NCI-H774 (cell line): ENCODE data around the gene AFM.

Experiments
- DNase-seq: peaks from one replicate; lab custom pipeline; 2025; lab: John Stamatoyannopoulos, UW

AFM gene

GRCh38 chr4:73451404-73451803, 30.1 kb upstream of the AFM start:
- no peak for DNase-seq

GRCh38 chr4:73451981-73452747, 29.4 kb upstream of the AFM start:
- DNase-seq, result no peak

- no peak for DNase-seq
Measured at GRCh38 chr4:73452953-73453700, 28.4 kb upstream of the AFM start.

- no peak for DNase-seq
Measured at GRCh38 chr4:73453701-73454005, 27.9 kb upstream of the AFM start.

- DNase-seq, result no peak
Measured at GRCh38 chr4:73454920-73455319, 26.6 kb upstream of the AFM start.

GRCh38 chr4:73456177-73457022, 25.1 kb upstream of the AFM start:
- DNase-seq, result no peak

- no peak for DNase-seq
Measured at GRCh38 chr4:73458184-73459047, 23.1 kb upstream of the AFM start.

- DNase-seq, result no peak
Measured at GRCh38 chr4:73459048-73459421, 22.5 kb upstream of the AFM start.

GRCh38 chr4:73460913-73461522, 20.5 kb upstream of the AFM start:
- DNase-seq, result no peak

GRCh38 chr4:73468170-73468569, 13.4 kb upstream of the AFM start:
- no peak for DNase-seq

- DNase-seq, result no peak
Measured at GRCh38 chr4:73470728-73471127, 10.8 kb upstream of the AFM start.

GRCh38 chr4:73477176-73477575, 4.4 kb upstream of the AFM start:
- no peak for DNase-seq

GRCh38 chr4:73479323-73479722, 2.2 kb upstream of the AFM start:
- no peak for DNase-seq

- no peak for DNase-seq
Measured at GRCh38 chr4:73485085-73485484, 3.5 kb downstream of the AFM start.

- no peak for DNase-seq
Measured at GRCh38 chr4:73485596-73485995, 4.1 kb downstream of the AFM start.

GRCh38 chr4:73486497-73486896, 5.0 kb downstream of the AFM start:
- no peak for DNase-seq

GRCh38 chr4:73487233-73487632, 5.7 kb downstream of the AFM start:
- DNase-seq, result no peak

- no peak for DNase-seq
Measured at GRCh38 chr4:73499996-73500765, 18.6 kb downstream of the AFM start.

GRCh38 chr4:73501664-73502265, 20.2 kb downstream of the AFM start:
- no peak for DNase-seq

- DNase-seq, result no peak
Measured at GRCh38 chr4:73505567-73505966, 24.0 kb downstream of the AFM start.
